ENCODE measurements around the gene GRAMD2B.
"Not testable (repeated sequence)": the region's sequence is repeated elsewhere in the genome, so short reads cannot be mapped to it uniquely, and the experiment has no call there.

GRAMD2B gene

DNA sequence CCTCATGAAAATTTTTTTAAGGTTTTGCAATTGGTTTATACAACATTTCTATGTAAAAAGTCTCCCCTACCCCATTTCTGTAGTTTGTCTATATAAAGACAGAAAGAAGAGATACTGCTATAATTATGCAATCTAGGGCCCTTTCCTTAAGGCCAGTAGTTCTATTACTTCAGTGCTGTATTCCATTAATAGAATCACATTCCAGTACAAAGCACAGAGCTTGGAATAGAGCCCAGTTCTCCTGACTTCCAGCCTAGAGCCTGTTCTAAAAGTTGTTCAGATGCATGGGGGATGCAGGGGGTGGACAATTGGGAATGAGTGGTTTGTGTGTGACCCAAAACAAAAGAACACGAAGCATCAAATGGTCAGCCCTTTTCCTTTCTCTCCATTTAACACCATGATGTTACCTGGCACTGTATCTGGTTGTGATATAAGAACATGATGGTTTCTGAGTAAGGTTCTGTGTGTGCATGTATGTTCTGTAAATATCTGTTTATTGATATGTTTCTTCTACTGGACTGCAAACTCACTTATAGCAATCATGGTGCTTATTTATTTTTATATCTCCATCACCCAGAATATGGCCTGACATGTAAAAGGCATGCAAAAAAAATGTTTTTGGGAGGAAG, 8.2 kb upstream of the GRAMD2B start:
- DNase-seq = no peak

DNA sequence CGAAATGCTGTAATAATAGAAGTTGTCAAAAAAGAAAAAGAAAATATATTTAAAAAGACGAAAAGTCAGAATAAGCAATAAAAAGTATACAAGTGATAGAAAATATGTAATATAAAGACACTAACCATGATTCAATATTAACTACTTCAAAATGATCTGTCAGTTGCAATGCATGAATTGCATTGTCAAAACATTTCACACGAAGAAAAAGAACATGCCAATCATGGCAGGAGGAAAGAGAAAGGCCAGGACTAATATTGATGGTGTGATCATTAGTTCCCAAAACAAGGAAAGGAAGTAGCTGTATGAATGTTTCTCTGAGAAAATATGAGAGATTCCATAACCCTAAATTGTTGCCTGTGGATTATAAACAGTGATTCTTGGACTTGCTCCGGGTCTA, 7.4 kb upstream of the GRAMD2B start:
- DNase-seq = no peak

DNA sequence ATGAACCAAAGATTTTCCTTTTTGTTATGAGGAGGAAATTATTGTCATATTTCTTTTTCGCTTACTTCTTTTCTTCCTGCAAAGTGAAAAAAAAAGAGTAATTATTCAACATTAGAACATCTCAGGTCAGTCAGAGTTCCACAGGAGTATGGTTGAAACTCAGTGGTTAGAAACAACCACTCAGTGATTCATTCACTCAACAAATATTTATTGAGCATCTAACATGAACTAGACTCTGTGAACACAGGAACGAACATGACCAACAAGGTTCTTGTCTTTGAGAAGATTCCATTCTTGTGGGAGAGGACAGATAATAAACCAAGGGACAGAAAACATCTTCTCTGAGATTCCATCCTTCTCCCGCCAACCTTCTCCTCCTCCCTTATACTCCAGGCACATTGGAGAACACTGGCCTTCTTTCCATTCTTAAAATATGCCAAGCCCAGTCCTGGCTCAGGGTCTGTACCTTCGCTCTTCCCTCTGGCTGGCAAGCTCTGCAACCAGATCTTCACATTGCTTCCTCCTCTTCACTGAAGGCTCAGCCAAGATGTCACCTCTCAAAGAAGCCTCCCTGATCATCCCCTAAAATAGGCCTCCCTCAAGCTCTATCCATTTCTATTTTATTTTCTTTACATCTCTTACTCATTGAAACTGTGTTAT, 6.8 kb upstream of the GRAMD2B start:
- DNase-seq = no peak

DNA sequence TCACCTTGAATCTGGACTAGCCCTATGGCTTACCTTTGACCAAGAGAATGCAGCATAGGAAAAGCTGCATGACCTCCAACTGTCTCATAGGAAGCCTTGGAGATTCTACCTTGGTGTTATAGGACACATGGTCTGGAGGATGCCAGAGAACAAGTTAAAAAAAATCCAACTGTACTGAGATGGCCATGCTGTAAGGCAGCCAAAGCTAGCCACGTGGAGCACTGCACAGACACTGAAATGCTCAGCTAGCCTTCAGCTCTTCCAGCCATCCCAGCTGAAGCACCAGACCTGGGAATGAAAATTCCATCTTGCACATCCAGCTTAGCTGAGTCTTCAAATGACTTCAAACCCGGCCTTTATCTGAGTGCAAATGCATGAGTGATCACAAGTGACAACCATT, 6.0 kb upstream of the GRAMD2B start:
- no peak for DNase-seq

DNA sequence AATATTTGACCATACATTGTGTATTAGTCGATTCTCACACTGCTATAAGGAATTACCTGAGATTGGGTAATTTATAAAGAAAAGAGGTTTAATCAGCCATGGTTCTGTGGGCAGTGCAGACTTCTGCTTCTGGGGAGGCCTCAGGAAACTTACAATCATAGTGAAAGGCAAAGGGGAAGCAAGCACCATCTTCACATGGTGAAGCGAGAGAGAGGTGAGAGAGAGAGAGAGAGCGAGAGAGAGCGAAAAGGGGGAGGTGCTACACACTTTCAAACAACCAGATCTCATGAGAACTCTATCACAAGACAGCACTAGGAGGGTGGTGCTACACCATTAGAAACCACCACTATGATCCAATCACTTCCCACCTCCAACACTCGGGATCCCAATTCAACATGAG, 4.1 kb upstream of the GRAMD2B start:
- DNase-seq = no peak

DNA sequence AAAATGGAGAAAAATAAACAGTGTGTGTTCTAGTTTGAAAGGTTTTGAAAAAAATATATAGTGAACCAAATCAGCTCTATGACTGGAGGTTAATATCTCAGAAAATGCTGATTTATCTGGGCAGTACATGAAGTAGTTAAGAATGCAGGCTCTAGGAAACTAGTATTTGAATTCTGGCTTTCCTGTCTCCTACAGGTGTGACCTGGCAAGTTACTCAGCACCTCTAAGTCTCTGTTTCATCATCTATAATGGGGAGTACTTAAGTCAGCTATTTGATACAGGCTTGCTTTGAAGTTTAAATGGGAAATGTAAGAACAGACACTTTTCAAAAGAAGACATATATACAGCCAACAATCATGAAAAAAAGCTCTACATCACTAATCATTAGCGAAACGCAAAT, 5.2 kb downstream of the GRAMD2B start:
- no peak for DNase-seq

DNA sequence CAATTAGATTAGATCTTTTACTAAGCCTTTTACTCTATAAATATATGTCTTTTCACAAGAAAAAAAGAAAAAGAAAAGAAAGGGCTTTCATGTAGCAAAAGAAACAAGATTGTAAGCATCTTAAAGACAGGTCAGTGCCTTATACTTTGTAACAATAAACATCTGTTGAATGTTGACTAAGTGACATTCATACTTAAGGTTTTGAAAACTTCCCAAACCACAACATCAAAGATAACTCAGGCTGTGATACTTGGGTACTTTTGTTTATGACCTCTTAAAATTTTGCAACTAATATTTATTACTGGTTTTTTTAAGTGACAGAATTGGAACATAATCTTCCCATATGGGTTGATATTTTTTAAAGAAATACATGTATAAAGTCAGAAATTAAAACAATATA, 7.4 kb downstream of the GRAMD2B start:
- no peak for DNase-seq

DNA sequence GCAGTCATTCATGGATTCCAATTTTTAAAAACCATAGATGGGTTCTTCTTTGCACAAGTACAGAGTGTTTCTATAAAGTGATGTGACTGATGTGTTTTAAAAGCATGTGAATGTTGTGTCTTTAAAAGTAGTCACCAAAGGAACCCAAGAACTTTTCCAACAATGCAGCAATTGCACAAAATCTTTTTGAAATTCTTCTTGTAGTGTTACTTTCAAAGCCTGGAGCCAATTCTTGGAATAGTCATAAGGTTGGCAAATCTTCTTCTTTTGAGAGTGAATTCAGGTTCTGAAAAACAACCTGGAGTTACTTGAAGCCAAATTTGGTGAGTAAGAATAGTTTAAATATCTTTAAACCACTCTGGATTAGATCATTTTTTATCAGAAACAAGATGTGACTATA, 10.5 kb downstream of the GRAMD2B start:
- no peak for DNase-seq

DNA sequence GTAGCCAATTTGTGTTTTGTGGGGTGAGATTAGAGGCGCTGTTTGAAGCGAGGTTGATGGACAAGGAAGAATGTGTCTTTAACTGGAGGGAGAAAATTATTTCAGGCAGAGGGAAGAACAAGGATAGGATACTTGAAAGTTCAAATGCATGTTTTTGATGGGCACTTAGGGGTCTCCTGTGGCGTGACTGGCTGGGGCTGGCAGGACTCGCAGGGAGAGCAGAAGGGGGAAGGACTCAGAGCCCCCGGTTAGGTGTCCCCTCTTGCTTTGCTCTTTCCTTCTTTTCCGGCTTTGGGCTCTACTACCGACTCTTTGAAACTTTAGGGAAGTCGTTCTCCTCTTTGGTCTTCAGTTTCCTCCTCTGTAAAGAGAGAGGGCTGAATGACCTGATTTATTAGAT, 12.1 kb downstream of the GRAMD2B start:
- no peak for DNase-seq

DNA sequence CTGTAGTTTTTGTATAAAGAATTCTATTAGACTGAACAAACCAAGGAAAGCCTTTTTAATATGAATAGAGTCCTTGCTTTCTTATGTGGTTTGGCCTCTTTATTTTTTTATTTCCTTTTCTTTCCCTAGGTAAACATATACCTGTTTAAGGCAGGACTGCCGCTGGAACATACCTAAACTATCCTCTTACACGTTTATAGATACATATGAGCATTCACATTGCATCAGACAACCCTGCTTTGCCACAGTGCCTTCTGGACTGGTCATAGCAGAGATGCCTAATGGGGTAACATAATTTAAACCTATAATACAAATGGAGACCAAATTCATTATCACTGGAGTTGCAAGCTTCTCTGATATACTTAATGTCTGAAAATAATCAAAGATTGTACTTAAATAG, 12.5 kb downstream of the GRAMD2B start:
- DNase-seq = no peak

DNA sequence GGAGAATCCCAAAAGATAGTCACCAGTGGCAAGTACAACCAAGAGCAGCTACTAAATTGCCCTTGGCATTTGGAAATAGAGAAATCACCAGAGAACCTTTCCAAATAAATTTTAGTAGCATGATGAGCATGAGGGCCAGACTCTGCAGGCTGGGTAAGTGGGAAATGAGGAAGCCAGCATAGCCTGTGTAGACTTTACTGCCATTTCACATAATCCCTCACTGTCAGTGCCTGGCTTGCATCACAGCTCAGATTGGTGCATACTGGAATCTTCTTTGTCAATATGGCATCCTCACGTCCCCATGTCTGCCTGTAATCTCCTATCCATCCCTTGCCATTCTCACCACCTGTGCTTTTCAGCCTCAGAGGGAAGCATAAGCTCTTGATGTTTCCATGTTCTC, 14.5 kb downstream of the GRAMD2B start:
- DNase-seq = no peak

DNA sequence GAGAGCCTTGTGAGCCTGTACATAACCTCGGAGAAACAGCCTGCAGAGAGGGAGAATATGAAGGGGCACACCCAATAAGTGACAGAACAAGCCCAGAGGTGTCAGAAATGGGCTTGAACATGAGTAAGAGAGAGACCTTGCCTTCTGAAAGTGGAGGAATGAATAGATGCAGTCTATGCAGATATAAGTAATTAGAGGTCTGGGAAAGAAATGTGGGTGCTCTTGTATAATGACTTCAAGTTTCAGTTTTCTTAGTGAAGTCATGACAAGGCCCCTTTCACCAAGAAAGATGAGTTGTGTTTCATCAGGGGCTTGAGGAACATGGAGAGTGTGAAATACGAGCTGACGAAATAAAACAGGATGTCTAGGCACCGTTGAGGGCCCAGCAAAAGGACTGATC, 15.1 kb downstream of the GRAMD2B start:
- no peak for DNase-seq

DNA sequence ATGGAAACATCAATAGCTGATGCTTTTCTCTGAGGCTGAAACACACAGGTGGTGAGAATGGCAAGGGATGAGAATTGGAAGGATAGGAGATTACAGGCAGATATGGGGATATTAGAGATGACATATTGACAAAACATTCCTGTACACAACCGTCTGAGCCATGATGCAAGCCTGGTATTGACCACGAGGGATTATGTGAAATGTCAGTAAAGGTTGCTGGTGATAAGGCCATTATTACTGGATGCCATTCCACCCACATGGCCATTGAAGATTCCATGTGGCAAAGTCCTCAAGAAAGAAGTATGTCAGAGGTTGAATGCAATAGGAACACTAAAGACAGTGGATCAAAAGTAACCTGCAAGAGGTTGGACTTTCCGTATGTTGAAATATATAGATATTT, 15.7 kb downstream of the GRAMD2B start:
- DNase-seq = no peak

DNA sequence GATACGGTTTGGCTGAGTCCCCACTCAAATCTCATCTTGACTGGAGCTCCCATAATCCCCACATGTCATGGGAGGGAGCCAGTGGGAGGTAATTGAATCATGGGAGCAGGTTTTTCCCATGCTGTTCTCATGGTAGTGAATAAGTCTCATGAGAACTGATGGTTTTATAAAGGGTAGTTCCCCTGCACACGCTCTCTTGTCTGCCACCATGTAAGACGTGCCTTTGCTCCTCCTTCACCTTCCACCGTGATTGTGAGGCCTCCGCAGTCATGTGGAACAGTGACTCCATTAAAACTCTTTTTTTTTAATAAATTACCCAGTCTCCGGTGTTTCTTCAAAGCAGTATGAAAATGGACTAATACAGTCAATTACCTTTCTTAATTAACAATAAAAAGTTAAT, 16.5 kb downstream of the GRAMD2B start:
- not testable (repeated sequence) for DNase-seq

DNA sequence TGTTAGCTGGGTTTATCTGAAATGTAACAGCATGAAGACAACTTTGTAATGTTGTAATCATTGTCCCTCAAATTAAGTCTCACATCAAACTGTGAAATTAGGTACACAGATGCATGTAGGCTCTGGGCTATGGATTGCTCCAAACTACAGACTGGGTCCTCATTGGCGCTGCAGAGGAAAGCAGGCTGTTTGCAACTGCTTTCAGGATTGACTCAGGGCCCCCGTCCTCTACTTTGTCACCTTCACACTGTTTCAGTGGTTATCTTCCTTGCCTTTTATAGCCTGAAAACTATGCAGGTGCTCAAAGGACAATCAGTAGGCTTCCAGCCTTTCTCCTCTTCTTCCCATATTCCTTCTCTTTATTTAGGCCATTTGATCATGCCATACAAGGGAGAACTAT, 18.0 kb downstream of the GRAMD2B start:
- no peak for DNase-seq

DNA sequence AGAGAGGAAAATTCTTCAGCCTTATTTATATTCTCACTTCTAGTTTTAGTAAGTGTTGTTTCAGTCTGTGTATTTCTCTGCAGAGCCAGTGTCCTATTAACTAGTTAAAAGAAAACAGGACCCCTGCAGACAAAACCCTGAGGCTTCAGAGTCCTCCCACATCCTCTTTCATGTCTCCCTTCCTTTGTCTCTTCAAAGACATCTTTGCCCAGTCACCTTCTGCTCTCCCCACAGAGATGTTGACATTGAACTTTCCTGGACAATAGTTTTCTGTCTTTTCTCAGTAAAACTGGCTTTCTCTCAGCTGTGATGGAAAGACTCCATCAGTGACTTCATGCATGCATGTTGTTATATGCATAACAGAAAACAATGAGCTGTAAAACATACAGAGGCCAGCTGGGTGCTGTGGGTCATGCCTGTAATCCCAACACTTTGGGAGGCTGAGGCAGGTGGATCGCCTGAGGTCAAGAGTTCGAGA, 20.2 kb downstream of the GRAMD2B start:
- no peak for DNase-seq

DNA sequence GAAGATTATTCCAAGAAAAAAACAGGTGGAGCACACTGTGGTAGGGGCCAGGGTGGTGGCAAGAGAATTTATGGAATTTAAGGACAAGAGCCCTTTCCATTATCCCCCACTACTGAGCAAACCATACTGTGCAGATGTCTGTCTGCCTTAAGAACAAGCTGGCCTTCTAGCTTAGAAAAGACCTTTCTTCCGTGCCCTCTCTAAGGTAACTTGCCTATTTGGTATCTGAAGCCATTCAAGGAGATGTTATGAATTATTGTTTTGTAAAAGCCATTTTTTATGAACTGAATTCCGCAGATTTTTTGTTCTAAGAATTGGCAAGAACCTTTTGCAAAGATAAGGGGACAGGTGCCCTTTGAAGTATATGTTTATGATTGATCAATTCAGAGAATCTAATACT, 20.9 kb downstream of the GRAMD2B start:
- DNase-seq = no peak

DNA sequence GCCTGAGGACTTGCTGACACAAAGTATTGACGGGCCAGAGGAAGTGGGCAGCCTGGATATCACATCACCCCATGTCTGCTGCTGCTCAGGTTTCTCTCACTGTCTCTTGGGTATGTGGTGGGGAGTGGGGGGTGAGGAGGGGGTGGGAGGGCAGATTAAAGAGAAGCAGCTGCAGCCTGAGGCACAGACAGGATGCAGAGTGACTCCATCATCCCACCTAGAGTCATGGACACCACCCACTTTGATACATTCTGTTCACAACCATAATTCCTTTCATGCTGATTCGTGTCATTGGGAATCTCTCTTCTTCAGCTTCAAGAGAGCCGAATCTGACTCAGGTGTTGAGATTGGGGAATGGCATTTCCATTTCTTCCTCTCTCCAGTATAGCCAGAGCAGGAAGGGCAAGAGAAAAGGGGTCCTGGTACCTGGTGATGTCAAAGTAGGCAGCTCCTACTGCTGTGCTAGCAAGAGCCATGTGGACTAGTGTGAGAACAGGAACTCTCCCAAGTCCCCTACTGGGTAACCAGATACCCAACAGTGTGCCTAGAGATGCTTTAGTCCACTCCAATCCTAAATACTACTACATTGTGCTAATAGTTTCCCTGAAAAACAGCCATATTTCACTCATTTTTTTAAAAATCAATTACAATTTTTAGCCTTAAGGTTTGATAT, 22.4 kb downstream of the GRAMD2B start:
- DNase-seq = no peak

DNA sequence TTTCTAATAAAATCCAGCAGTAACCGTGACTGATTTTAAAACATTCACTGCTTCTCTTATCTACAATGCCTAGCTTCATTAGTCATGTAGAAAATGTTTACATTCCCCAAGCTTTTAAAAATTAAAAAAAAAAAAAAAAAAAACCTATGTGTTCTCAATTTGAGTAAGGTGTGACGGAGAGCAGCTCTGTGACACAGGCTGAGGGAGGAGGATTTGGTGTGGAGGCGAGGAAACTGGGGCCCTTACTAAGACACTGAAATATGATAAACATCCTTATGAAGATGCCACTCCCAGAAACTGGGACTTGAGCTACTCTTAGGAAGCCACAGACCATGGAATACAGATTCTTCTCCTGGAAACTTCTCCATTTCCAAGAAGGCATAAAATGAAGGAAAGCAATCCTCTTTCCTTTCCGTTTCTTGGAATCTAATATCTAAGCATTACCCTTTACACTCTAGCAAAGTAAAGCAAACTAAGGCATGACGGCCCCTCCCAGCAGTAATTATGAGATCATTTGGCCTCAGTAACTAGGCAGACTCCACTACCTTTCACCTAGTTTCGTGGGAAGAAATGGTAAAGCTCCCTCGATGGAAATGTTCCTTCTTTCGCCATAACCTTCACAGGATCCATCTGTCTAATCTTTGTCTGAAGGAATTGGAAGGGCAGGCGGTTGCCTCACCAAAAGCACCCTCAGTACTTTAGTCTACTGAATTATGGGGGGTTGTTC, 23.5 kb downstream of the GRAMD2B start:
- DNase-seq = peak in 1 of 2 experiments; percentile 27

DNA sequence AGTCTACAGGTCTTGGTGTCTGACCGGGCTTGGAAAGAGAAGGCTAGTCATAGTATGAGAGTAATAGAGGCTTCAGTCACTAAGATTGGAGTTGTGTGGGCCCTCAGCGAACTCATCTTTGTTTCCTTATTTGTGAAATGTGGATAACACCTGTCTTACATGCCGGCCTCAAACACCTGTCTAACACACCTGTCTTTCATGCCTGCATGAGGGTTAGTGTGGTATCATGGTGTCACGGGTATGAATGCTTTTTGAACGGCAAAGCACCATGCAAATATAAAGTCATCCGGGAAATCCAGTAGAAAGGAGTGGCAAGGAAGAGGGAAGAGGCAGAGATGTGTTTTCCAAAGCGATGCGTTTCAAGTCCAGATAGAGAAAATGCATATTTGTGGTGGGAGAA, 25.5 kb downstream of the GRAMD2B start:
- DNase-seq = no peak

DNA sequence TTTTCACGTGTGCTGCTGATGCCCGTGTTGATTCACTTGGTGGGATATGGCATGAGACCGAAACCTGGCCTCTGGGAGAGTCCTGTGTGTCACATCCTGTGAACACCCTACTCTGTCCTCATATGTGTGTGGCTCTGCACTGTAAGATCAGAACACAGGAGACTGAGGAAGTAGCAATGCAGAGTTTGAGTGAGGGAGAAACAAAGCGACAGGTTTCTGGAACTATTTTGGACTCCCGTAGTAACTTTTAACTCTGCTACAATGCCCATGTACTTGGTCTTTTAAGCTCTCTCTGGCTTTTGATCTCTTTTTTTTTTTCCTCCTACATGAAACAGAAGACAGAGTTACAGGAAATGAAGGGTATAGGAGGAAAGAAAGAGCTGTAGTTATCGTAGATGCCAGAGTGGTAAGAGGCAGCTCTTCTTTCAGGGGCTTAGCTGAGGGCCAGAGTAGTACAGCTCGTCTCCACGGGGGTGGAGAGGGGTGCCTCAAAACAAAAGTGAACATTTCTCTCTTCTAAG, 26.6 kb downstream of the GRAMD2B start:
- peak; percentile 48 to 49 for DNase-seq

DNA sequence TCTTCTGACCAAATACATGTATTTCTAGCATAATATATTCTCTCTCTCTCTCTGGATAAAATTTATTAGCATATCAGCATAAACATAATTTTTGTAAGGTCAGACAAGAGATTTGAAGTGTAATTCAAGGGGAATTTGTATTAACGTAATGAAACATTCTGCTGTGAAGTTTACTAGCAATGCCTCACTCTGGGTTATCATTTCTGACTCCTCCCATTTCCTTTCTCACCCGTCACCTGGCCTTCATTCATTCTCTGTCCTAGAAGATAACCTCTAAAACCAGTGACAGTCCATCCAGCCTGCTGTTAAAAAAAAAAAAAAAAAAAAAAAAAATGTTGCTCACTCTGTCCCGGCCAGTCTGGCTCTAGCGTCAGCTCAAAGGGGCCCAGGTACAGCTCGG, 27.1 kb downstream of the GRAMD2B start:
- DNase-seq = no peak

DNA sequence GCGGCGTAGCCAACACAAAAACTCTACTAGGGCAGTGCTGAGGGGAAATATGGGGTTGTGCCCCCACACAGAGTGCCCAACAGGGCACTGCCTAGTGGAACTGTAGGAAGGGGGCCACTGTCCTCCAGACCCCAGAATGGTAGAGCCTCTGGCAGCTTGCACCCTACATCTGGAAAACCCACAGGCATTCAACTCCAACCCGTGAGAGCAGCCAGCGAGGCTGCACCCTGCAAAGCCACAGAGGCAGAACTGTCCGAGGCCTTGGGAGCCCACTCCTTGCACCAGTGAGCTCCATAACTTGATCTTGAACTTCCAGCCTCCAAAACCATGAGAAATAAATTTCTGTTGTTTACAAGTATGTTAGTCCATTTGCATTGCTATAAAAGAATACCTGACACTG, 27.7 kb downstream of the GRAMD2B start:
- DNase-seq = no peak

DNA sequence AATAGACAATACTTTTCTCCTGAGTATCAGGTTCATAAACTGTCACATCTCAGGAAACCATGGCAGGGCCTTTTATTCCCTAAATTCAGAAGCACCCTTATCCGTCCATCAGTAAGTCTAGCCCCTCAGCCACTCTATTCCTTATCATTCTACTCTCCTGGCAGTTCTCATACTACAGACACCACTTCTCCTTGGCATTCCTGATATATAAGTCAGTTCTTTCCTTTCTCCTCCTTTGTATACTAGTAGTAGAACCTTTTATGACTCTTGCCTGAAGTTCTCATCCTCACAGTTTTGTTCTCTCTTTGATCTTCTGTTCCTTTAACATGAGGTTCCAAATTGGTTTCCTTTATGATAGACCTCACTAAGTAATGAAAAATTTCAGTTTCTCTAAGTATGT, 29.3 kb downstream of the GRAMD2B start:
- no peak for DNase-seq

Data from activated CD4-positive, alpha-beta T cell treated with anti-CD3 and anti-CD28 coated beads, Interleukin-2, amount 50 U/mL, for 4 hours (primary cell).